Esophagus muscularis mucosa (tissue), 4 donors: ENCODE data around the gene DBH. TPM values are rescaled to one million over a fixed set of nuclear protein-coding genes. Genes with fewer than 3 reads are reported as not detected.
A peak's percentile ranks its signal among the peaks of the same experiment; 100 is the strongest.

ENCODE experiments used
- DNase-seq: peaks from one replicate; pipeline ENCODE4 v3.0.0-alpha.2; 2017; ENCODE audit errors: extremely low spot score
- H3K27ac ChIP-seq, 4 donors: fragments of 200-600 bp; sonication (generic); replicated peaks in 1 of 4; 1 replicate in 3 of 4; 2 replicates in 1 of 4; pipeline ENCODE4 v1.5.1; 2016 to 2019; ENCODE audit warnings: mild to moderate bottlenecking in 1 of 4
- H3K27me3 ChIP-seq, 4 donors: fragments of 200-600 bp; sonication (generic); one replicate each; pipeline versions ENCODE4 v1.5.1 to v1.6.0; 2016 to 2019
- H3K36me3 ChIP-seq, 4 donors: fragments of 200-600 bp; sonication (generic); one replicate each; pipeline ENCODE4 v1.5.1; 2016 to 2019
- H3K4me1 ChIP-seq, 4 donors: fragments of 200-600 bp; sonication (generic); one replicate each; pipeline ENCODE4 v1.5.1; 2016 to 2019
- H3K4me3 ChIP-seq, 4 donors: fragments of 200-600 bp; sonication (generic); 1 replicate in 2 of 4; 2 replicates in 2 of 4; pipeline ENCODE4 v1.5.1; 2016 to 2019; ENCODE audit warnings: mild to moderate bottlenecking in 4 of 4, moderate library complexity in 1 of 4
- H3K9me3 ChIP-seq, 4 donors: fragments of 200-600 bp; sonication (generic); 1 replicate in 3 of 4; 2 replicates in 1 of 4; pipeline ENCODE4 v1.5.1; 2016 to 2019
- CTCF ChIP-seq, 3 experiments: fragments of 200-600 bp in 2 of 3; fragments of 450-650 bp in 1 of 3; sonication (generic) in 2 of 3; IDR thresholded peaks; one replicate each; pipeline ENCODE4 v1.5.1; 2017 to 2019; ENCODE audit warnings: antibody characterized with exemption in 3 of 3, mild to moderate bottlenecking in 2 of 3, moderate library complexity in 1 of 3
- EP300 ChIP-seq: sonication (generic); formaldehyde crosslinking; IDR thresholded peaks from one replicate; pipeline ENCODE4 v1.6.1; 2017; ENCODE audit warnings: antibody characterized with exemption
- POLR2A ChIP-seq: fragments of 450-650 bp; IDR thresholded peaks from one replicate; pipeline ENCODE4 v1.6.1; 2017; ENCODE audit warnings: antibody characterized with exemption, moderate library complexity, mild to moderate bottlenecking, low read depth
- POLR2AphosphoS5 ChIP-seq, 2 donors: sonication (generic); formaldehyde crosslinking; IDR thresholded peaks; one replicate each; pipeline ENCODE4 v1.6.1; 2017; ENCODE audit warnings: antibody characterized with exemption in 2 of 2
- WGBS: methylation state at CpG from one replicate; pipeline ENCODE4 v1.1.5; 2018; 5-methylcytosine and 5-hydroxymethylcytosine counted together
- intact Hi-C: fragments of 100-400 bp; cut with DNase I; formaldehyde crosslinking; loops from one replicate; pipeline ENCODE4 v1.15.1; 2023
- total RNA-seq, 4 donors: library from RNA; depleted of rRNA; stranded (reverse); fragments of >200 nt; gene quantifications; one replicate each; pipeline versions ENCODE4 v1.1.0 to v1.2.1, GENCODE V29; 2016

The DBH gene
- total RNA-seq, result under 1 TPM in 1 of 4 donors, not detected in 3; 0.06 TPM

- H3K27ac ChIP-seq, result no peak within 1 kb of the TSS
- no peaks in the 10 kb centered on the region for H3K9me3 ChIP-seq
- H3K4me3 ChIP-seq, result no peak within 1 kb of the TSS
- intact Hi-C loops, result no loop called here
- TF ChIP-seq CTCF (IDR thresholded peaks at IDR 0.05) (no peak), POLR2A (no peak), EP300 (no peak), POLR2AphosphoS5 (IDR thresholded peaks at IDR 0.05) (no peak)
- no peak for DNase-seq
- H3K27me3 ChIP-seq, result peaks cover 0 to 90% (median 5%) of the 10 kb centered on the region in 4 donors
- H3K4me1 ChIP-seq, result peaks cover 0 to 10% (median 6%) of the 10 kb centered on the region in 4 donors
- H3K36me3 ChIP-seq, result no peaks in the 10 kb centered on the region
- 83% methylated on average over 20 of the region's 24 CpGs for WGBS
Observed at GRCh38 chr9:133635533-133636531, at the start of gene DBH. DBH (plus strand) TSS chr9:133636363; CDS start chr9:133636372, 9 bp downstream.

GRCh38 chr9:133587051-133587450, 49.1 kb upstream of the DBH start:
- TF ChIP-seq POLR2A (no peak), EP300 (no peak), CTCF (IDR thresholded peaks at IDR 0.05) (no peak), POLR2AphosphoS5 (IDR thresholded peaks at IDR 0.05) (no peak)
- Histone ChIP-seq H3K36me3 (no peaks in the 10 kb centered on the region), H3K27ac (no peak overlapping the region), H3K9me3 (no peaks in the 10 kb centered on the region), H3K4me1 (peaks cover 15 to 22% (median 20%) of the 10 kb centered on the region in 4 donors), H3K27me3 (peaks cover 0 to 86% (median 2%) of the 10 kb centered on the region in 4 donors), H3K4me3 (no peak overlapping the region)
- no peak for DNase-seq
- intact Hi-C loops, result no loop called here
- 82% methylated on average over 8 of the region's 8 CpGs for WGBS

GRCh38 chr9:133587466-133587865, 48.7 kb upstream of the DBH start:
- TF ChIP-seq POLR2A, result no peak
- no peak for TF ChIP-seq CTCF (IDR thresholded peaks at IDR 0.05)
- Histone ChIP-seq H3K27me3 (peaks cover 0 to 90% (median 2%) of the 10 kb centered on the region in 4 donors), H3K36me3 (no peaks in the 10 kb centered on the region), H3K4me3 (no peak overlapping the region), H3K9me3 (no peaks in the 10 kb centered on the region), H3K27ac (no peak overlapping the region), H3K4me1 (peaks cover 15 to 22% (median 20%) of the 10 kb centered on the region in 4 donors)
- WGBS, result no CpG with 5 or more reads among the region's 6 CpGs
- DNase-seq, result no peak
- intact Hi-C loops, result no loop called here

GRCh38 chr9:133589454-133590227, 46.5 kb upstream of the DBH start:
- H3K9me3 ChIP-seq, result no peaks in the 10 kb centered on the region
- WGBS, result 56% methylated on average over 10 of the region's 19 CpGs
- DNase-seq, result no peak
- no peak for TF ChIP-seq EP300
- TF ChIP-seq CTCF (IDR thresholded peaks at IDR 0.05), result peak; percentile 17 to 26 (median 17)
- H3K27ac ChIP-seq, result no peak overlapping the region
- intact Hi-C loops, result no loop called here
- peaks cover 0 to 82% (median 2%) of the 10 kb centered on the region in 4 donors for H3K27me3 ChIP-seq
- peaks cover 10 to 16% (median 13%) of the 10 kb centered on the region in 4 donors for H3K4me1 ChIP-seq
- no peaks in the 10 kb centered on the region for H3K36me3 ChIP-seq
- no peak overlapping the region for H3K4me3 ChIP-seq
